Dermis lymphatic vessel endothelial cell (primary cell): Measurements from ENCODE around the gene GALNT11. TPM values are rescaled to one million over a fixed set of nuclear protein-coding genes. Genes with fewer than 3 reads are reported as not detected.

Experiments
- total RNA-seq: library from RNA; depleted of rRNA; stranded (reverse); fragments of >200 nt; gene quantifications from 2 replicates; pipeline ENCODE4 v1.2.1, GENCODE V29; 2014

The GALNT11 gene
- total RNA-seq: 42.9 and 43.9 TPM in 2 replicates

GRCh38 chr7:152025077-152025936, at the start of gene GALNT11:
Gene GALNT11, plus strand, starts transcription at chr7:152025674. Its CDS starts 68,554 bp downstream, at chr7:152094228.

Other genes with a start within 250 kb of the GALNT11 start
- 15.7 TPM in 2 replicates for gene PRKAG2, start 148.6 kb upstream of the GALNT11 start, total RNA-seq
- not detected in 2 replicates for gene GALNTL5, start 69.2 kb upstream of the GALNT11 start, total RNA-seq